OCI-LY3 (cell line): Measurements from ENCODE around the gene TSPAN3.

Experiments
- EZH2phosphoT487 ChIP-seq: fragments of 200-600 bp; shearing (Covaris generic); IDR thresholded peaks from 2 replicates; pipeline ENCODE4 v1.6.1; 2018; ENCODE audit warnings: antibody characterized with exemption, mixed run types, low read depth
- TF ChIP-seq, protein P1 (sequence below): fragments of 200-600, 300-600 bp; sonication (generic); IDR thresholded peaks from 2 replicates; pipeline ENCODE4 v1.5.1; 2014; ENCODE audit warnings: antibody characterized with exemption, low read length, low read depth

GRCh38 chr15:77063249-77063648, 7.7 kb downstream of the TSPAN3 start:
- TF ChIP-seq, protein P1, sequence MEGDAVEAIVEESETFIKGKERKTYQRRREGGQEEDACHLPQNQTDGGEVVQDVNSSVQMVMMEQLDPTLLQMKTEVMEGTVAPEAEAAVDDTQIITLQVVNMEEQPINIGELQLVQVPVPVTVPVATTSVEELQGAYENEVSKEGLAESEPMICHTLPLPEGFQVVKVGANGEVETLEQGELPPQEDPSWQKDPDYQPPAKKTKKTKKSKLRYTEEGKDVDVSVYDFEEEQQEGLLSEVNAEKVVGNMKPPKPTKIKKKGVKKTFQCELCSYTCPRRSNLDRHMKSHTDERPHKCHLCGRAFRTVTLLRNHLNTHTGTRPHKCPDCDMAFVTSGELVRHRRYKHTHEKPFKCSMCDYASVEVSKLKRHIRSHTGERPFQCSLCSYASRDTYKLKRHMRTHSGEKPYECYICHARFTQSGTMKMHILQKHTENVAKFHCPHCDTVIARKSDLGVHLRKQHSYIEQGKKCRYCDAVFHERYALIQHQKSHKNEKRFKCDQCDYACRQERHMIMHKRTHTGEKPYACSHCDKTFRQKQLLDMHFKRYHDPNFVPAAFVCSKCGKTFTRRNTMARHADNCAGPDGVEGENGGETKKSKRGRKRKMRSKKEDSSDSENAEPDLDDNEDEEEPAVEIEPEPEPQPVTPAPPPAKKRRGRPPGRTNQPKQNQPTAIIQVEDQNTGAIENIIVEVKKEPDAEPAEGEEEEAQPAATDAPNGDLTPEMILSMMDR = no peak
- TF ChIP-seq EZH2phosphoT487 = no peak
